T-helper 17 cell (primary cell): Measurements from ENCODE around the gene HNRNPD. TPM values are rescaled to one million over a fixed set of nuclear protein-coding genes. Genes with fewer than 3 reads are reported as not detected.
"Not testable (repeated sequence)": the region's sequence is repeated elsewhere in the genome, so short reads cannot be mapped to it uniquely, and the experiment has no call there.

Experiments
- ATAC-seq: fragments of 150-1000 bp; cut with Tn5 transposase; 2 replicates; pipeline ENCODE4 v1.10.0; 2021; ENCODE audit warnings: mild to moderate bottlenecking, moderate library complexity
- DNase-seq, 3 donors: peaks; one replicate each; pipeline versions ENCODE4 v3.0.0 to v3.0.0-alpha.2; 2020 to 2021
- H3K9me3 ChIP-seq: one replicate; pipeline ENCODE4 v1.7.0; 2013; ENCODE audit warnings: low read length, mild to moderate bottlenecking; ENCODE audit not compliant: control insufficient read depth, poor library complexity, severe bottlenecking
- H3K27ac Mint-ChIP-seq: one replicate; pipeline ENCODE4 v1.8.0; 2022; ENCODE audit warnings: mild to moderate bottlenecking, moderate library complexity, mixed read lengths
- H3K27me3 Mint-ChIP-seq: one replicate; pipeline ENCODE4 v1.8.0; 2022; ENCODE audit warnings: mixed read lengths
- H3K36me3 Mint-ChIP-seq: one replicate; pipeline ENCODE4 v1.8.0; 2022; ENCODE audit warnings: low read depth, mixed read lengths
- H3K4me1 Mint-ChIP-seq: one replicate; pipeline ENCODE4 v1.8.0; 2022; ENCODE audit warnings: mild to moderate bottlenecking, mixed read lengths
- H3K4me3 Mint-ChIP-seq: one replicate; pipeline ENCODE4 v1.8.0; 2022; ENCODE audit warnings: mild to moderate bottlenecking, moderate library complexity, mixed read lengths
- total RNA-seq, 4 donors: library from RNA in 2 of 4; stranded (reverse) in 2 of 4; gene quantifications; one replicate each; pipeline ENCODE4 v1.2.3 and lab custom pipeline; 2022 to 2026

Gene HNRNPD
- total RNA-seq, 2 donors from 2014 or later, result 212 to 226 TPM

- Mint-ChIP-seq H3K27ac (peak overlapping the region; percentile 60), H3K4me3 (no peak overlapping the region), H3K4me1 (peaks cover 52% of the 10 kb centered on the region), H3K27me3 (no peaks in the 10 kb centered on the region), H3K36me3 (peaks cover 4% of the 10 kb centered on the region)
- ATAC-seq, result no peak
- no peaks in the 10 kb centered on the region for H3K9me3 ChIP-seq
- no peak for DNase-seq
Measured at GRCh38 chr4:82363896-82364487, 9.8 kb downstream of the HNRNPD start.

GRCh38 chr4:82362565-82362964 lies 11.2 kb downstream of the HNRNPD start:
- Mint-ChIP-seq H3K4me3 (peak overlapping the region; percentile 63), H3K4me1 (peaks cover 56% of the 10 kb centered on the region), H3K27me3 (no peaks in the 10 kb centered on the region), H3K36me3 (peaks cover 7% of the 10 kb centered on the region), H3K27ac (peak overlapping the region; percentile 60)
- no peaks in the 10 kb centered on the region for H3K9me3 ChIP-seq
- DNase-seq (no peak), ATAC-seq (peak; percentile 20)

- H3K4me3 Mint-ChIP-seq, result peak overlapping the region; percentile 43
- peaks cover 7% of the 10 kb centered on the region for H3K36me3 Mint-ChIP-seq
- DNase-seq (no peak), ATAC-seq (peak; percentile 64)
- no peaks in the 10 kb centered on the region for H3K27me3 Mint-ChIP-seq
- no peak overlapping the region for H3K27ac Mint-ChIP-seq
- H3K4me1 Mint-ChIP-seq, result peaks cover 57% of the 10 kb centered on the region
- H3K9me3 ChIP-seq, result no peaks in the 10 kb centered on the region
Measured at GRCh38 chr4:82360298-82361177, 13.3 kb downstream of the HNRNPD start.

- no peak for DNase-seq
- Mint-ChIP-seq H3K4me3 (no peak overlapping the region), H3K27ac (peak overlapping the region; percentile 83), H3K4me1 (peaks cover 49% of the 10 kb centered on the region), H3K36me3 (peaks cover 7% of the 10 kb centered on the region), H3K27me3 (no peaks in the 10 kb centered on the region)
- ATAC-seq, result no peak
- no peaks in the 10 kb centered on the region for H3K9me3 ChIP-seq
Measured at GRCh38 chr4:82358847-82359246, 14.9 kb downstream of the HNRNPD start.

- ATAC-seq (no peak), DNase-seq (no peak)
- H3K27me3 Mint-ChIP-seq, result no peaks in the 10 kb centered on the region
- H3K9me3 ChIP-seq, result no peaks in the 10 kb centered on the region
- no peak overlapping the region for H3K4me3 Mint-ChIP-seq
- peaks cover 46% of the 10 kb centered on the region for H3K4me1 Mint-ChIP-seq
- peak overlapping the region; percentile 83 for H3K27ac Mint-ChIP-seq
- H3K36me3 Mint-ChIP-seq, result peaks cover 7% of the 10 kb centered on the region
Measured at GRCh38 chr4:82357640-82358039, 16.2 kb downstream of the HNRNPD start.

- DNase-seq (no peak), ATAC-seq (no peak)
- no peaks in the 10 kb centered on the region for H3K9me3 ChIP-seq
- peaks cover 13% of the 10 kb centered on the region for H3K36me3 Mint-ChIP-seq
- H3K27ac Mint-ChIP-seq, result peak overlapping the region; percentile 79
- peaks cover 35% of the 10 kb centered on the region for H3K4me1 Mint-ChIP-seq
- no peak overlapping the region for H3K4me3 Mint-ChIP-seq
- no peaks in the 10 kb centered on the region for H3K27me3 Mint-ChIP-seq
Measured at GRCh38 chr4:82354788-82355187, 19.0 kb downstream of the HNRNPD start.

- Mint-ChIP-seq H3K4me1 (peaks cover 24% of the 10 kb centered on the region), H3K27me3 (no peaks in the 10 kb centered on the region), H3K4me3 (peak overlapping the region; percentile 31), H3K27ac (peak overlapping the region; percentile 62), H3K36me3 (peaks cover 6% of the 10 kb centered on the region)
- H3K9me3 ChIP-seq, result no peaks in the 10 kb centered on the region
- ATAC-seq, result no peak
- DNase-seq, result no peak
Measured at GRCh38 chr4:82352825-82353366, 20.9 kb downstream of the HNRNPD start.

- peaks cover 21% of the 10 kb centered on the region for H3K4me1 Mint-ChIP-seq
- no peak overlapping the region for H3K4me3 Mint-ChIP-seq
- ATAC-seq (no peak), DNase-seq (no peak)
- no peaks in the 10 kb centered on the region for H3K27me3 Mint-ChIP-seq
- no peaks in the 10 kb centered on the region for H3K9me3 ChIP-seq
- H3K36me3 Mint-ChIP-seq, result peaks cover 6% of the 10 kb centered on the region
- peak overlapping the region; percentile 62 for H3K27ac Mint-ChIP-seq
Measured at GRCh38 chr4:82352118-82352824, 21.5 kb downstream of the HNRNPD start.

- no peak for DNase-seq
- H3K9me3 ChIP-seq, result no peaks in the 10 kb centered on the region
- Mint-ChIP-seq H3K4me3 (no peak overlapping the region), H3K36me3 (peaks cover 2% of the 10 kb centered on the region), H3K27ac (no peak overlapping the region), H3K27me3 (no peaks in the 10 kb centered on the region), H3K4me1 (peaks cover 9% of the 10 kb centered on the region)
- ATAC-seq, result no peak
Measured at GRCh38 chr4:82346126-82346525, 27.7 kb downstream of the HNRNPD start.

- no peaks in the 10 kb centered on the region for H3K4me1 Mint-ChIP-seq
- H3K36me3 Mint-ChIP-seq, result no peaks in the 10 kb centered on the region
- ATAC-seq, result no peak
- no peak overlapping the region for H3K27ac Mint-ChIP-seq
- no peaks in the 10 kb centered on the region for H3K27me3 Mint-ChIP-seq
- no peaks in the 10 kb centered on the region for H3K9me3 ChIP-seq
- no peak overlapping the region for H3K4me3 Mint-ChIP-seq
- DNase-seq, result no peak
Measured at GRCh38 chr4:82335043-82335442, 38.7 kb downstream of the HNRNPD start.

- not testable (repeated sequence) for ATAC-seq, H3K27ac Mint-ChIP-seq, DNase-seq, H3K4me3 Mint-ChIP-seq, H3K9me3 ChIP-seq, H3K36me3 Mint-ChIP-seq, H3K4me1 Mint-ChIP-seq, H3K27me3 Mint-ChIP-seq
Measured at GRCh38 chr4:82333641-82334040, 40.1 kb downstream of the HNRNPD start.

- H3K9me3 ChIP-seq, result no peaks in the 10 kb centered on the region
- DNase-seq (no peak), ATAC-seq (no peak)
- Mint-ChIP-seq H3K27ac (no peak overlapping the region), H3K4me3 (no peak overlapping the region), H3K27me3 (peaks cover 8% of the 10 kb centered on the region), H3K4me1 (no peaks in the 10 kb centered on the region), H3K36me3 (no peaks in the 10 kb centered on the region)
Measured at GRCh38 chr4:82331814-82332213, 42.0 kb downstream of the HNRNPD start.

GRCh38 chr4:82320351-82320750 lies 53.4 kb downstream of the HNRNPD start:
- Mint-ChIP-seq H3K36me3 (peaks cover 3% of the 10 kb centered on the region), H3K27me3 (peaks cover 4% of the 10 kb centered on the region), H3K4me1 (peaks cover 2% of the 10 kb centered on the region), H3K4me3 (no peak overlapping the region), H3K27ac (no peak overlapping the region)
- no peaks in the 10 kb centered on the region for H3K9me3 ChIP-seq
- DNase-seq (no peak), ATAC-seq (no peak)
